Endothelial cell (in vitro differentiated cells): ENCODE results near the gene MEIOB. TPM values are rescaled to one million over a fixed set of nuclear protein-coding genes. Genes with fewer than 3 reads are reported as not detected.

ENCODE experiments used
- DNase-seq: peaks from one replicate; pipeline ENCODE4 v3.0.0; 2021; ENCODE audit warnings: low spot score
- H3K27ac Mint-ChIP-seq: one replicate; pipeline ENCODE4 v1.8.0; 2021; ENCODE audit warnings: mixed read lengths, inconsistent platforms; ENCODE audit not compliant: unreplicated experiment
- H3K27me3 Mint-ChIP-seq: one replicate; pipeline ENCODE4 v1.8.0; 2021; ENCODE audit warnings: mild to moderate bottlenecking, moderate library complexity, mixed read lengths, inconsistent platforms; ENCODE audit not compliant: unreplicated experiment
- H3K36me3 Mint-ChIP-seq: one replicate; pipeline ENCODE4 v1.8.0; 2021; ENCODE audit warnings: mild to moderate bottlenecking, low read depth, mixed read lengths, inconsistent platforms; ENCODE audit not compliant: unreplicated experiment
- H3K4me1 Mint-ChIP-seq: one replicate; pipeline ENCODE4 v1.8.0; 2021; ENCODE audit warnings: mild to moderate bottlenecking, mixed read lengths, inconsistent platforms; ENCODE audit not compliant: unreplicated experiment
- H3K4me3 Mint-ChIP-seq: one replicate; pipeline ENCODE4 v1.8.0; 2021; ENCODE audit warnings: mild to moderate bottlenecking, mixed read lengths, inconsistent platforms; ENCODE audit not compliant: unreplicated experiment
- H3K9me3 Mint-ChIP-seq: one replicate; pipeline ENCODE4 v1.8.0; 2021; ENCODE audit warnings: mixed read lengths, inconsistent platforms; ENCODE audit not compliant: unreplicated experiment
- CTCF ChIP-seq: fragments of 200-600 bp; sonication (generic); IDR thresholded peaks from one replicate; pipeline ENCODE4 v1.5.0; 2021; ENCODE audit warnings: antibody characterized with exemption; ENCODE audit not compliant: unreplicated experiment
- total RNA-seq: library from RNA; stranded (reverse); fragmentation: NEBNext Ultra II Directional; extraction: Animal tissue kit (Norgen Biotek cat#: 25700); gene quantifications from one replicate; pipeline ENCODE4 v1.2.1, GENCODE V29; 2021; ENCODE audit not compliant: unreplicated experiment

Gene MEIOB
- total RNA-seq, 1 donor from 2014 or later, result not detected

- peaks cover 3% of the 10 kb centered on the region for H3K36me3 Mint-ChIP-seq
- H3K9me3 Mint-ChIP-seq, result no peaks in the 10 kb centered on the region
- no peak overlapping the region for H3K4me3 Mint-ChIP-seq
- no peak overlapping the region for H3K27ac Mint-ChIP-seq
- H3K27me3 Mint-ChIP-seq, result no peaks in the 10 kb centered on the region
- H3K4me1 Mint-ChIP-seq, result no peaks in the 10 kb centered on the region
- no peak for DNase-seq
- no peak for TF ChIP-seq CTCF
Observed at GRCh38 chr16:1789643-1790045, 82.3 kb downstream of the MEIOB start.

GRCh38 chr16:1788708-1789100 is 83.3 kb downstream of the MEIOB start:
- H3K27me3 Mint-ChIP-seq, result no peaks in the 10 kb centered on the region
- H3K36me3 Mint-ChIP-seq, result peaks cover 3% of the 10 kb centered on the region
- no peaks in the 10 kb centered on the region for H3K4me1 Mint-ChIP-seq
- peak; percentile 2 for DNase-seq
- H3K9me3 Mint-ChIP-seq, result no peaks in the 10 kb centered on the region
- H3K4me3 Mint-ChIP-seq, result peak overlapping the region; percentile 42
- no peak for TF ChIP-seq CTCF
- H3K27ac Mint-ChIP-seq, result no peak overlapping the region

- no peak for TF ChIP-seq CTCF
- Mint-ChIP-seq H3K4me1 (peaks cover 3% of the 10 kb centered on the region), H3K36me3 (peaks cover 3% of the 10 kb centered on the region), H3K27me3 (no peaks in the 10 kb centered on the region), H3K4me3 (no peak overlapping the region), H3K27ac (no peak overlapping the region), H3K9me3 (no peaks in the 10 kb centered on the region)
- DNase-seq, result no peak
Observed at GRCh38 chr16:1788095-1788707, 83.8 kb downstream of the MEIOB start.

- Mint-ChIP-seq H3K4me3 (no peak overlapping the region), H3K27ac (no peak overlapping the region), H3K4me1 (peaks cover 4% of the 10 kb centered on the region), H3K9me3 (no peaks in the 10 kb centered on the region), H3K27me3 (peaks cover 3% of the 10 kb centered on the region), H3K36me3 (peaks cover 3% of the 10 kb centered on the region)
- no peak for TF ChIP-seq CTCF
- no peak for DNase-seq
Observed at GRCh38 chr16:1787322-1788094, 84.5 kb downstream of the MEIOB start.

DNA sequence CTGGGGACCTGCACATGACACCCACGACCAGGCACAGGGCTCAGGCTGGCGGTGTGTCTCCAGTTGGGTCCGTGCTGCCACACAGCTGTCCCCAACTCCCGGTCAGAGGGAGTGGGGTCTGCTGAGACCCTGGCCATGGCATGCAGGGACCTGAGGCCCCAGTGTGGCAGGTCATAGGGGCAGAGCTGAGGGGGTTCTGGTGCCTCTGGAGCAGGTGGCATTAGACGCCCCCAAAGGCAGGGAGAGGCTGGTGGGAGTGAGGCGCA is 85.0 kb downstream of the MEIOB start:
- Mint-ChIP-seq H3K27me3 (peaks cover 4% of the 10 kb centered on the region), H3K27ac (no peak overlapping the region), H3K4me1 (peaks cover 4% of the 10 kb centered on the region), H3K4me3 (no peak overlapping the region), H3K36me3 (peaks cover 3% of the 10 kb centered on the region), H3K9me3 (no peaks in the 10 kb centered on the region)
- DNase-seq, result no peak
- TF ChIP-seq CTCF, result no peak
